Nephron progenitor cell (in vitro differentiated cells): ENCODE results near the gene CARD19.

Experiments used
- DNase-seq: peaks from one replicate; pipeline ENCODE4 v3.0.0; 2021
- H3K27ac Mint-ChIP-seq: 2 replicates; pipeline ENCODE4 v1.8.0; 2021; ENCODE audit warnings: mild to moderate bottlenecking, moderate library complexity, mixed read lengths
- H3K27me3 Mint-ChIP-seq: 2 replicates; pipeline ENCODE4 v1.8.0; 2021; ENCODE audit warnings: mild to moderate bottlenecking, low read depth, mixed read lengths; ENCODE audit not compliant: poor library complexity
- H3K36me3 Mint-ChIP-seq: 2 replicates; pipeline ENCODE4 v1.8.0; 2021; ENCODE audit warnings: low read depth, mixed read lengths
- H3K4me1 Mint-ChIP-seq: 2 replicates; pipeline ENCODE4 v1.8.0; 2021; ENCODE audit warnings: mixed read lengths
- H3K4me3 Mint-ChIP-seq: 2 replicates; pipeline ENCODE4 v1.8.0; 2021; ENCODE audit warnings: mild to moderate bottlenecking, moderate library complexity, mixed read lengths
- H3K9me3 Mint-ChIP-seq: 2 replicates; pipeline ENCODE4 v1.8.0; 2021; ENCODE audit warnings: mild to moderate bottlenecking, moderate library complexity, mixed read lengths
- TF ChIP-seq, protein P1 (sequence below): fragments of 200-600 bp; sonication (generic); IDR thresholded peaks from 2 replicates; pipeline ENCODE4 v1.5.0; 2021; ENCODE audit warnings: antibody characterized with exemption

Gene CARD19

DNA sequence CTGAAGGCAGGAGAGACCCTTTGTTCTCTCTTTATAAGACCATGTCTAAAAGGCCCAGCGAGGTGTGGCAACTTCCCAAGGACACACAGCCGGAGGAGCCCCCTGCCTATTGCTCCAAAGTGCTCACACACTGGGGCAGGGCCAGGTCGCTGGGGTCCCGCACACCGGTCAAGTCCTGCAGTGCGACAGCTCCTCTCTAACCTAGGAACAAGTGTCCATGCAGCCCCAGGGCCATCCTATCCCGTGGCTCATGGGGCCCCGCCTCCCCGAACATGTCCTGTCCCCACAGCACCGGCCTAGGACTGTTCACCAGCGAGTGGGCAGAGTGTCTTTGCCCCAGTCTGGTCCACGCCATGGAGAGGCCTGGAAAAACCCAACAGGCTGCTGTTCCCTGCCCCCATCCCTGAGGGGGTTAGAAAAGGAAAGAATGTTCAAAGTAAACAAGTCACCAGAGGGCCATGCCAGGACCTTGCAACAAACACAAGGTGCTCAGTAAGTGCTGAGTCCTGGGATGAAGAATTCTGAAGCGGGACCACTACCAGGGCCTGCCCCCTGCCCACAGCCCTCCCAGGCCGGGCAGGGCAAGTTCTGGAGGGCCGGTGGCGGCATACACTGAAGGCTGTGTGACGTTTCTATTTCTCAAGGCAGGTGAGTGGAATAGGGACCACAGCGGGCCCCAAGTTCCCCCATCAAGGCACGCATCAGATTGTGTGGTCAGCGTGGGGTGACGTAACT, 37.1 kb downstream of the CARD19 start:
- Mint-ChIP-seq H3K4me3 (peak overlapping the region; percentile 85), H3K9me3 (no peaks in the 10 kb centered on the region), H3K27me3 (peaks cover 9% of the 10 kb centered on the region), H3K27ac (peak overlapping the region; percentile 23), H3K36me3 (no peaks in the 10 kb centered on the region), H3K4me1 (peaks cover 41% of the 10 kb centered on the region)
- TF ChIP-seq, protein P1, sequence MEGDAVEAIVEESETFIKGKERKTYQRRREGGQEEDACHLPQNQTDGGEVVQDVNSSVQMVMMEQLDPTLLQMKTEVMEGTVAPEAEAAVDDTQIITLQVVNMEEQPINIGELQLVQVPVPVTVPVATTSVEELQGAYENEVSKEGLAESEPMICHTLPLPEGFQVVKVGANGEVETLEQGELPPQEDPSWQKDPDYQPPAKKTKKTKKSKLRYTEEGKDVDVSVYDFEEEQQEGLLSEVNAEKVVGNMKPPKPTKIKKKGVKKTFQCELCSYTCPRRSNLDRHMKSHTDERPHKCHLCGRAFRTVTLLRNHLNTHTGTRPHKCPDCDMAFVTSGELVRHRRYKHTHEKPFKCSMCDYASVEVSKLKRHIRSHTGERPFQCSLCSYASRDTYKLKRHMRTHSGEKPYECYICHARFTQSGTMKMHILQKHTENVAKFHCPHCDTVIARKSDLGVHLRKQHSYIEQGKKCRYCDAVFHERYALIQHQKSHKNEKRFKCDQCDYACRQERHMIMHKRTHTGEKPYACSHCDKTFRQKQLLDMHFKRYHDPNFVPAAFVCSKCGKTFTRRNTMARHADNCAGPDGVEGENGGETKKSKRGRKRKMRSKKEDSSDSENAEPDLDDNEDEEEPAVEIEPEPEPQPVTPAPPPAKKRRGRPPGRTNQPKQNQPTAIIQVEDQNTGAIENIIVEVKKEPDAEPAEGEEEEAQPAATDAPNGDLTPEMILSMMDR, result no peak
- DNase-seq, result no peak

DNA sequence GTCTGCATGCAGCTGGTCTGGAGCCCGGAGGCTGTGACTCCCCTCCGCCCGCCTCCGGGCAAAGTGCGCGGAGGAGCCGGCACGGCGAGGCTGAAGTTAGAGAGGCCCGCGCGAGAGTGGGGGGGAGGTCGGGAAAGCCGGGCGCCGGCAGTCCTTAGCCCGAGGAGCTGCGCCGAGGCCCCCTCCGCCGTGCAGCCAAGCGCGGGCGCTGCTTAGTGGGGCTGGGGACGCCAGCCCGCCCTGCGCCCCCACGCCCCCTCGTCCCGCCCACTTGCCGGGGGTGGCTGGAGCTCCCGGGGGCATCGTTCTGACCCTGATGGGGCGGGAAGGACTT, 37.6 kb downstream of the CARD19 start:
- peaks cover 36% of the 10 kb centered on the region for H3K4me1 Mint-ChIP-seq
- peak overlapping the region; percentile 85 for H3K4me3 Mint-ChIP-seq
- H3K27me3 Mint-ChIP-seq, result peaks cover 15% of the 10 kb centered on the region
- peak; percentile 81 for DNase-seq
- no peak overlapping the region for H3K27ac Mint-ChIP-seq
- no peaks in the 10 kb centered on the region for H3K36me3 Mint-ChIP-seq
- peaks cover 3% of the 10 kb centered on the region for H3K9me3 Mint-ChIP-seq
- TF ChIP-seq, protein P1, result no peak

DNA sequence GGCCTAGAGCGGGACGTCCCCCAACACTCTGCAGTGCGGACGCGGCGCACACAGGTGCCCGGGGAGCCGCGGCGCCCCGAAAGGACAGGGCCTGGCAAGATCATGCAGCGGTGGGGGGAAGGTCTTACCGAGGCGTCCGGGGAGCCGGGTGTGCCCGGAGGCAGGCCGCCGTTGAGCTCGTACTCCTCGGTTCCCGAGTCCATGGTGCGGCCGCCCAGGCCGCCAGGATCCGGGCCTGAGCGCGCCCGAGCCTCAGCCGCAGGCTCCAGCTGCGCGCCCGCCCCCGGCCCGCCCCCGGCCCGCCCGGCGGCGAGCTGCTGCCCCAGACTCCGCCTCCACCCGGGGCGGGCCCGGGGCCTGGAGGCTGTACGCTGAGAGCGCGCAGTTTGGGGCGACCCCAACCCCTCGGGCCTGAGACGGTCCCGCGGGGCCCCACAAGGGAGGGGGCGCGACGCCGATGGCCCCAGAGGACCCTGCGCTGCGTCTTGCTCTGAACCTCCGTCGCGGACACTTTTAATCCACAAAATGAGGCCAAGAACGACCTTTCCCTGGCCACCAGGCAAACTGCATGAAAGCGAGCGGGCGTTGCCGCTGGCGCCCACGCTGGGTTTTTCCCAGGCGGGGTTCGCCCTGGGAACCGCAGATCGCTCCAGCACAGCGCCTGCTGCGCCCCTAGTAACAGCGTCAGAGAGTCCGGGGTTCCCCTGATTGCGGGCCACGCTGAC, 38.2 kb downstream of the CARD19 start, which contains the start of gene NINJ1:
TSS of gene NINJ1 (minus strand) at position 237 of the 725 bp plus-strand sequence. CDS start at position 203, 34 bp downstream.
- TF ChIP-seq, protein P1, result no peak
- peaks cover 15% of the 10 kb centered on the region for H3K27me3 Mint-ChIP-seq
- H3K9me3 Mint-ChIP-seq, result peaks cover 3% of the 10 kb centered on the region
- H3K27ac Mint-ChIP-seq, result peak within 1 kb of the TSS; percentile 57
- peaks cover 33% of the 10 kb centered on the region for H3K4me1 Mint-ChIP-seq
- H3K4me3 Mint-ChIP-seq, result peak within 1 kb of the TSS; percentile 85
- peak; percentile 77 for DNase-seq
- no peaks in the 10 kb centered on the region for H3K36me3 Mint-ChIP-seq

DNA sequence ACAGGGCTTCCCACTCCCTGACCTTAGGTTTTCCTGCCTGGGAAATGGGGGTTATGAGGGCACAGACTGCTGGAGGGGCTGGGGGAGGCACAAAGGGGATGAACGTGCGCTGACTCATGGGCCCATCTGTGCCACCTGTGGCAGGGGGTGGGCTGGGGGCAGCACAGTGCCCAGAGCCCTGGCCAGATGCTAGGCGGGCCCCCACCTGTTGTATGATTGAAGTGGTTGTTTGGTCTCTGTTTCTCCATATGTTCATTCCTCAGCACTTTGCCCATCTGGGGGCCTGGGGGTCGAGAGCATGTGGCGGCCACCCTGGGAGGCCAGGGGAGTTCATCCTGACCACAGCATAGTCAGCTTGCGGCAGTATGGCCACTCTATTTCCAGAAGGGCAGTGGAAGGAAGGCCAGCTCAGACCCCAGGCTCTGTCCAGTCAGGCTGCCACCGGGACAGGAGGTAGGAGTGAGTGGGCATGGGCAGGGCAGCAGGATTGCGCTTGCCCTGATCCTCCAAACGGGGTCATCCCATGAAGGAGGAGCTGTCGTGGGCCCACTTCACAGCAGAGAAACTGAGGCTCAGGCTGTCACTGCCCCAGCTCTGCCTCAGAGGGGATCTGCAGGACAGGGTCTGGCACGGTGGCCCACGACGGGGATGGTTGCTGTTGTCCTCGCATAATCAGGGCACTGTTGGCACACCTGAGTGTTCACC, 38.9 kb downstream of the CARD19 start:
- Mint-ChIP-seq H3K36me3 (no peaks in the 10 kb centered on the region), H3K4me1 (peaks cover 33% of the 10 kb centered on the region), H3K4me3 (peak overlapping the region; percentile 79), H3K27me3 (peaks cover 15% of the 10 kb centered on the region), H3K9me3 (peaks cover 3% of the 10 kb centered on the region), H3K27ac (peak overlapping the region; percentile 57)
- TF ChIP-seq, protein P1, result no peak
- no peak for DNase-seq

DNA sequence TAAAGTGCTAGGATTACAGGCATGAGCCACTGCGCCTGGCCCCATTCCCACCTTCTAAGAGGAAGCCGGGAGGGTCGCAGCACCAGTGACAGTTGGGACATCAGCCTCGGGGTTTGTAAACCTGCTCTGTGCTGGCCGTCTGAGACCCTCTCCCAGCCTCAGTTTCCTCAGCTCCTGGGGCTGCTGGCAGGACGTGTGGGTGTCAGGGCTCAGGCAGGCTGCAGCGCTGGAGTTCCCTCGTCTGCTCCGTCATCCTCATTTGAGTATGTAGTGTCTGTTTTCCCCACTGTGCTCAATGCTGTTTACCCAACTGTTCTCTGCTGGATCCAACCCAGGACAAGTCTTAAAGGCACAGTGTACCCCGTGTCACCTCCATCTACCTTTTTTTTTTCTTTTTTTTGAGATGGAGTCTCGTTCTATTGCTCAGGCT, 40.0 kb downstream of the CARD19 start:
- Mint-ChIP-seq H3K36me3 (no peaks in the 10 kb centered on the region), H3K9me3 (peaks cover 3% of the 10 kb centered on the region), H3K27ac (no peak overlapping the region), H3K27me3 (peaks cover 18% of the 10 kb centered on the region), H3K4me3 (peak overlapping the region; percentile 42), H3K4me1 (peaks cover 34% of the 10 kb centered on the region)
- no peak for DNase-seq
- TF ChIP-seq, protein P1, result no peak
